Measurements from ENCODE around the gene GIPC2.
"Not testable (repeated sequence)": the region's sequence is repeated elsewhere in the genome, so short reads cannot be mapped to it uniquely, and the experiment has no call there.

Gene GIPC2

GRCh38 chr1:78095593-78095992 is 49.8 kb downstream of the GIPC2 start:
- DNase-seq (ENCODE audit: low read depth in 2 of 2), result no peak

GRCh38 chr1:78096017-78096416 is 50.3 kb downstream of the GIPC2 start:
- no peak for DNase-seq (ENCODE audit: low read depth in 2 of 2)

GRCh38 chr1:78096976-78097375 is 51.2 kb downstream of the GIPC2 start:
- no peak for DNase-seq (ENCODE audit: low read depth in 2 of 2)

GRCh38 chr1:78101051-78101450 is 55.3 kb downstream of the GIPC2 start:
- DNase-seq (ENCODE audit: low read depth in 2 of 2), result no peak

GRCh38 chr1:78101514-78101913 is 55.7 kb downstream of the GIPC2 start:
- DNase-seq (ENCODE audit: low read depth in 2 of 2), result no peak

- DNase-seq (ENCODE audit: low read depth in 2 of 2), result no peak
These were observed 56.3 kb downstream of the GIPC2 start for GRCh38 chr1:78102082-78102481.

GRCh38 chr1:78102916-78103315 is 57.1 kb downstream of the GIPC2 start:
- no peak for DNase-seq (ENCODE audit: low read depth in 2 of 2)

GRCh38 chr1:78104322-78104721 is 58.6 kb downstream of the GIPC2 start:
- DNase-seq (ENCODE audit: low read depth in 2 of 2), result no peak

- DNase-seq (ENCODE audit: low read depth in 2 of 2), result not testable (repeated sequence)
These were observed 63.9 kb downstream of the GIPC2 start for GRCh38 chr1:78109659-78110058.

GRCh38 chr1:78113156-78113916 is 67.6 kb downstream of the GIPC2 start:
- no peak for DNase-seq (ENCODE audit: low read depth in 2 of 2)

- DNase-seq (ENCODE audit: low read depth in 2 of 2), result peak; percentile 19 to 46
These were observed 68.5 kb downstream of the GIPC2 start for GRCh38 chr1:78114034-78114956.

GRCh38 chr1:78120485-78120884 is 74.7 kb downstream of the GIPC2 start:
- DNase-seq (ENCODE audit: low read depth in 2 of 2), result not testable (repeated sequence)

- no peak for DNase-seq (ENCODE audit: low read depth in 2 of 2)
These were observed 75.9 kb downstream of the GIPC2 start for GRCh38 chr1:78121710-78122109.

GRCh38 chr1:78122389-78122788 is 76.6 kb downstream of the GIPC2 start:
- no peak for DNase-seq (ENCODE audit: low read depth in 2 of 2)

GRCh38 chr1:78126506-78126905 is 80.7 kb downstream of the GIPC2 start:
- DNase-seq (ENCODE audit: low read depth in 2 of 2), result no peak

- DNase-seq (ENCODE audit: low read depth in 2 of 2), result no peak
These were observed 86.6 kb downstream of the GIPC2 start for GRCh38 chr1:78132174-78132947.

- DNase-seq (ENCODE audit: low read depth in 2 of 2), result no peak
These were observed 87.2 kb downstream of the GIPC2 start for GRCh38 chr1:78132948-78133322.

- no peak for DNase-seq (ENCODE audit: low read depth in 2 of 2)
These were observed 90.9 kb downstream of the GIPC2 start for GRCh38 chr1:78136680-78137079.

GRCh38 chr1:78141531-78142231 is 95.9 kb downstream of the GIPC2 start:
- DNase-seq (ENCODE audit: low read depth in 2 of 2), result no peak

GRCh38 chr1:78142736-78143135 is 97.0 kb downstream of the GIPC2 start:
- DNase-seq (ENCODE audit: low read depth in 2 of 2), result no peak

- DNase-seq (ENCODE audit: low read depth in 2 of 2), result no peak
These were observed 97.4 kb downstream of the GIPC2 start for GRCh38 chr1:78143152-78143551.

GRCh38 chr1:78143673-78144072 is 97.9 kb downstream of the GIPC2 start:
- DNase-seq (ENCODE audit: low read depth in 2 of 2), result no peak
